ENCODE data around the gene HNRNPLL.

The HNRNPLL gene

GRCh38 chr2:38602732-38603401 lies at the start of gene HNRNPLL (continued):
- TF ChIP-seq ZNF148 (tag by site-specific recombination; IDR thresholded peaks at IDR 0.05; ENCODE audit: borderline replicate concordance) = no peak
- TF ChIP-seq KLF7 (tag by site-specific recombination; IDR thresholded peaks at IDR 0.05; ENCODE audit: borderline replicate concordance) = no peak
- peak; percentile 92 for TF ChIP-seq GLIS2 (tag by site-specific recombination; IDR thresholded peaks at IDR 0.05)
- peak; percentile 99 for TF ChIP-seq IKZF3 (tag by site-specific recombination; IDR thresholded peaks at IDR 0.05)
- TF ChIP-seq ZNF311 (tag by site-specific recombination; IDR thresholded peaks at IDR 0.05; ENCODE audit: borderline replicate concordance) = no peak
- peak; percentile 68 for TF ChIP-seq ZNF341 (tag by site-specific recombination; IDR thresholded peaks at IDR 0.05; ENCODE audit: low read depth)
- TF ChIP-seq ZNF18 (tag by site-specific recombination; IDR thresholded peaks at IDR 0.05) = no peak
- TF ChIP-seq BCL11A (tag by site-specific recombination; IDR thresholded peaks at IDR 0.05; ENCODE audit: low read depth) = no peak
- TF ChIP-seq ZBTB6 (tag by site-specific recombination; IDR thresholded peaks at IDR 0.05) = peak; percentile 85
- TF ChIP-seq ZNF514 (tag by site-specific recombination; IDR thresholded peaks at IDR 0.05) = no peak
- TF ChIP-seq ZFP69B (tag by site-specific recombination; IDR thresholded peaks at IDR 0.05) = no peak
- TF ChIP-seq ZNF239 (tag by site-specific recombination; IDR thresholded peaks at IDR 0.05) = no peak
- no peak for TF ChIP-seq ZNF621 (tag by site-specific recombination; IDR thresholded peaks at IDR 0.05)
- TF ChIP-seq ZNF704 (tag by site-specific recombination; IDR thresholded peaks at IDR 0.05) = no peak
- no peak for TF ChIP-seq ZFP41 (tag by site-specific recombination; IDR thresholded peaks at IDR 0.05; ENCODE audit: borderline replicate concordance)
- no peak for TF ChIP-seq HOXA7 (CRISPR knock-in tag; IDR thresholded peaks at IDR 0.05; ENCODE audit: borderline replicate concordance)
- TF ChIP-seq ZNF529 (tag by site-specific recombination; IDR thresholded peaks at IDR 0.05; ENCODE audit: insufficient replicate concordance) = no peak
- no peak for TF ChIP-seq OVOL3 (tag by site-specific recombination; IDR thresholded peaks at IDR 0.05)
- peak; percentile 97 for TF ChIP-seq KLF10 (tag by site-specific recombination; IDR thresholded peaks at IDR 0.05)
- TF ChIP-seq BCL6B (tag by site-specific recombination; IDR thresholded peaks at IDR 0.05) = no peak
- TF ChIP-seq ZNF677 (tag by site-specific recombination; IDR thresholded peaks at IDR 0.05) = no peak
- TF ChIP-seq ZNF146 (tag by site-specific recombination; IDR thresholded peaks at IDR 0.05) = no peak
- no peak for TF ChIP-seq GLI2 (tag by site-specific recombination; IDR thresholded peaks at IDR 0.05; ENCODE audit: borderline replicate concordance, low read depth)
- no peak for TF ChIP-seq ZNF202 (tag by site-specific recombination; IDR thresholded peaks at IDR 0.05; ENCODE audit: borderline replicate concordance)
- TF ChIP-seq ZBTB21 (tag by site-specific recombination; IDR thresholded peaks at IDR 0.05) = no peak
- TF ChIP-seq ZNF157 (tag by site-specific recombination; IDR thresholded peaks at IDR 0.05) = no peak
- no peak for TF ChIP-seq ZNF785 (tag by site-specific recombination; IDR thresholded peaks at IDR 0.05)
- TF ChIP-seq GLI4 (tag by site-specific recombination; IDR thresholded peaks at IDR 0.05) = no peak
- peak; percentile 64; the same call in 1 of the 2 replicates for TF ChIP-seq ZBTB48 (tag by site-specific recombination; IDR thresholded peaks at IDR 0.05)
- TF ChIP-seq ZNF830 (tag by site-specific recombination; IDR thresholded peaks at IDR 0.05; ENCODE audit: low read depth) = no peak

All from HEK293 (cell line).